HL-60 (cell line): ENCODE results near the gene SNX3.

ENCODE experiments used
- DNase-seq, 2 experiments: peaks; one replicate each; pipeline ENCODE4 v3.0.0-alpha.2; 2010 to 2020; ENCODE audit warnings: low read depth in 1 of 2, low spot score in 1 of 2
- H3K27ac ChIP-seq: fragments of 250-450 bp; sonication (Bioruptor Pico); replicated peaks from 2 replicates; pipeline ENCODE4 v1.5.1; 2020; ENCODE audit warnings: mild to moderate bottlenecking, moderate library complexity
- H3K27me3 ChIP-seq: fragments of 250-450 bp; sonication (Bioruptor Pico); 2 replicates; pipeline ENCODE4 v1.5.1; 2021; ENCODE audit warnings: mild to moderate bottlenecking, moderate library complexity; ENCODE audit not compliant: insufficient read depth, poor library complexity, severe bottlenecking
- H3K4me3 ChIP-seq: replicated peaks from 2 replicates; pipeline ENCODE4 v1.5.1; 2011; ENCODE audit warnings: mild to moderate bottlenecking, control low read depth, low read length; ENCODE audit not compliant: insufficient read depth
- GABPA ChIP-seq: IDR thresholded peaks from 2 replicates; pipeline ENCODE4 v1.6.1; 2012; ENCODE audit warnings: low read depth
- POLR2AphosphoS5 ChIP-seq: IDR thresholded peaks from 2 replicates; pipeline ENCODE4 v1.6.1; 2012; ENCODE audit warnings: low read depth
- SPI1 ChIP-seq: IDR thresholded peaks from 2 replicates; pipeline ENCODE4 v1.6.1; 2012; ENCODE audit warnings: low read depth, mild to moderate bottlenecking, borderline replicate concordance
- TF ChIP-seq, protein P1 (sequence below): IDR thresholded peaks from 2 replicates; pipeline ENCODE4 v1.6.1; 2012; ENCODE audit warnings: low read depth; ENCODE audit not compliant: insufficient replicate concordance
- TF ChIP-seq, protein P2 (sequence below): IDR thresholded peaks from one replicate; pipeline ENCODE4 v1.5.1; 2011; ENCODE audit warnings: low read length, control low read depth, inconsistent platforms; ENCODE audit not compliant: insufficient read depth

Gene SNX3

DNA sequence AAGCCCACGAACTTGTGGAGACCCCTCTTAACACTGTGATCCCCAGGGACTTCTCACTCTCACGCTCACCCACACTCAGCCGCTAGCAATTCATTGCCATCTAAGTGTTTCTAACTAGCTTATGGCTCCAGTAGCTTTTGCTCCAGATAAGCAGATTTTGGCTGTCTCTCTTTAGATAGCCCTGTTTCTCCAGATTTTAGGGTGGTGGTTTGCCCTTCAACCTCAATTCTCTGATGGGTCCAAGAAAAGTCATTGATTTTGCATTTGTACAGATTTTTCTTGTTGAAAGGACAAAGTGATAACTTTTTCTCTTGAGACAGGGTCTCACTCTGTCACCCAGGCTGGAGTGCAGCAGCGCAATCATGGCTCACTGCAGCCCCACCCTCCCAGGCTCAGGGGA lies 53.8 kb downstream of the SNX3 start:
- Histone ChIP-seq H3K4me3 (no peak overlapping the region), H3K27ac (no peak overlapping the region), H3K27me3 (no peaks in the 10 kb centered on the region)
- no peak for DNase-seq
- TF ChIP-seq, protein P1, sequence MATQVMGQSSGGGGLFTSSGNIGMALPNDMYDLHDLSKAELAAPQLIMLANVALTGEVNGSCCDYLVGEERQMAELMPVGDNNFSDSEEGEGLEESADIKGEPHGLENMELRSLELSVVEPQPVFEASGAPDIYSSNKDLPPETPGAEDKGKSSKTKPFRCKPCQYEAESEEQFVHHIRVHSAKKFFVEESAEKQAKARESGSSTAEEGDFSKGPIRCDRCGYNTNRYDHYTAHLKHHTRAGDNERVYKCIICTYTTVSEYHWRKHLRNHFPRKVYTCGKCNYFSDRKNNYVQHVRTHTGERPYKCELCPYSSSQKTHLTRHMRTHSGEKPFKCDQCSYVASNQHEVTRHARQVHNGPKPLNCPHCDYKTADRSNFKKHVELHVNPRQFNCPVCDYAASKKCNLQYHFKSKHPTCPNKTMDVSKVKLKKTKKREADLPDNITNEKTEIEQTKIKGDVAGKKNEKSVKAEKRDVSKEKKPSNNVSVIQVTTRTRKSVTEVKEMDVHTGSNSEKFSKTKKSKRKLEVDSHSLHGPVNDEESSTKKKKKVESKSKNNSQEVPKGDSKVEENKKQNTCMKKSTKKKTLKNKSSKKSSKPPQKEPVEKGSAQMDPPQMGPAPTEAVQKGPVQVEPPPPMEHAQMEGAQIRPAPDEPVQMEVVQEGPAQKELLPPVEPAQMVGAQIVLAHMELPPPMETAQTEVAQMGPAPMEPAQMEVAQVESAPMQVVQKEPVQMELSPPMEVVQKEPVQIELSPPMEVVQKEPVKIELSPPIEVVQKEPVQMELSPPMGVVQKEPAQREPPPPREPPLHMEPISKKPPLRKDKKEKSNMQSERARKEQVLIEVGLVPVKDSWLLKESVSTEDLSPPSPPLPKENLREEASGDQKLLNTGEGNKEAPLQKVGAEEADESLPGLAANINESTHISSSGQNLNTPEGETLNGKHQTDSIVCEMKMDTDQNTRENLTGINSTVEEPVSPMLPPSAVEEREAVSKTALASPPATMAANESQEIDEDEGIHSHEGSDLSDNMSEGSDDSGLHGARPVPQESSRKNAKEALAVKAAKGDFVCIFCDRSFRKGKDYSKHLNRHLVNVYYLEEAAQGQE: no peak
- no peak for TF ChIP-seq POLR2AphosphoS5
- TF ChIP-seq SPI1: no peak
- TF ChIP-seq, protein P2, sequence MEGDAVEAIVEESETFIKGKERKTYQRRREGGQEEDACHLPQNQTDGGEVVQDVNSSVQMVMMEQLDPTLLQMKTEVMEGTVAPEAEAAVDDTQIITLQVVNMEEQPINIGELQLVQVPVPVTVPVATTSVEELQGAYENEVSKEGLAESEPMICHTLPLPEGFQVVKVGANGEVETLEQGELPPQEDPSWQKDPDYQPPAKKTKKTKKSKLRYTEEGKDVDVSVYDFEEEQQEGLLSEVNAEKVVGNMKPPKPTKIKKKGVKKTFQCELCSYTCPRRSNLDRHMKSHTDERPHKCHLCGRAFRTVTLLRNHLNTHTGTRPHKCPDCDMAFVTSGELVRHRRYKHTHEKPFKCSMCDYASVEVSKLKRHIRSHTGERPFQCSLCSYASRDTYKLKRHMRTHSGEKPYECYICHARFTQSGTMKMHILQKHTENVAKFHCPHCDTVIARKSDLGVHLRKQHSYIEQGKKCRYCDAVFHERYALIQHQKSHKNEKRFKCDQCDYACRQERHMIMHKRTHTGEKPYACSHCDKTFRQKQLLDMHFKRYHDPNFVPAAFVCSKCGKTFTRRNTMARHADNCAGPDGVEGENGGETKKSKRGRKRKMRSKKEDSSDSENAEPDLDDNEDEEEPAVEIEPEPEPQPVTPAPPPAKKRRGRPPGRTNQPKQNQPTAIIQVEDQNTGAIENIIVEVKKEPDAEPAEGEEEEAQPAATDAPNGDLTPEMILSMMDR: no peak
- TF ChIP-seq GABPA: no peak

DNA sequence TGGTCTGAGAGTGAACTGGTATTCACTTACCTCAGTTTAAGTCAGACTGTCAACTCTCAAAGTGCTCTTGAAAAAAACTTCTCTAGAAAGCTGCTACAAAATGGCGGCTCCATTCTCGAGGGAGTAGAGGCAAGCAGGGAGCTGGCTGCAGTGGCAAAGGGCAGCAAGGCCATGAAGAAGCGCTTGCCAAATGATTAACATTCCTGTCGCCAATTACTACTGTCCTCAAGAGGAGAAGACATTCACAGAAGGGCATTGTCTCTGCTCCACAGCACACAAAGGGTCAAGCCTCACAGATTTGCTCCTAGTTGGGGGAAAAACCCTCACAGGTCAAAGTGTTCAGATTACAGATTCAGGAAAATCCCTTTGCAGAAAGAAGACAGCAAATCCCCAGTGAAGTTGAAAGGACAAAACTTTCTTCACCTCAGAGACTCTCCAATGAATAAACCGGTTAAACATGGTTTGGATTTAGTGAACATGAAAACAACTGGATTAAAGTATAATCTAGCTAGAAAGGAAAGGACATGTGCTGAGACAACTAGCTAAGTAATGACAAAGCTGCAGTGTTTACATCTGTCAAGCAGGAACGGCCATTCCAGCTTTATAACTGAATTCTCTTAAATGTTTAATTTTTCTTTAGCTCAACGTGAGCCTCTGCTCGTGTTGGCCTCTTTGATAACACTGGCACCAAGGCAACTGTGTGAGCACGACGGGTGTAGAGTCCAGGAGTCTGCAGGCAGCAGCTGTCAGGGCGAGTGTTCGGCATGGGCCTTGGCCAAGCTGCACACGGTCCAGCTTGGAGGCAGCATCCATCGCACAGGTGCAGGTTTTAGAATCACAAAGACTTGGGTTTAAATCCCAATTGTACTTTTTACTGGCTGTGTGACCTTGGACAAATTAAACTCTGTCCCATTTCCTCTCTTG lies 57.4 kb downstream of the SNX3 start:
- Histone ChIP-seq H3K4me3 (no peak overlapping the region), H3K27ac (no peak overlapping the region), H3K27me3 (no peaks in the 10 kb centered on the region)
- TF ChIP-seq POLR2AphosphoS5 (no peak), GABPA (no peak), SPI1 (no peak)
- TF ChIP-seq, protein P2: no peak
- TF ChIP-seq, protein P1: no peak
- DNase-seq: no peak

DNA sequence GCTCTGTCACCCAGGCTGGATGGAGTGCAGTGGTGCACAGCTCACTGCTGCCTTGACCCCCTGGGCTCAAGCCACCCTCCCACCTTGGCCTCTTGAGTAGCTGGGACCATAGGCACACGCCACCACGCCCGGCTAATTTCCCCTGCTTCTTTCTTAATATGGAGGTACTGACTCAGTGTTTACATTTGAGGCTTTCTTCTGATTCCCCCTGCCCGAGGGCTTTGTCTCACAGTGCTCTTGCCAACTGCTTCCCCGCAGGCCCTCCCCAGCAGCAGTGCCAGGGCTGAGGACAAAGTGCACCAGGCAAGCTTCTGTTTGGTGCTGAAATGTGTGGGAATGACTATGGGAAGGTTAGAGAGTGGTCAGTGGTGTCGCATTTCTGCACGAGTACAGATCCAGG lies 60.2 kb downstream of the SNX3 start:
- Histone ChIP-seq H3K27ac (no peak overlapping the region), H3K27me3 (no peaks in the 10 kb centered on the region), H3K4me3 (no peak overlapping the region)
- no peak for DNase-seq
- TF ChIP-seq, protein P2: no peak
- TF ChIP-seq, protein P1: no peak
- TF ChIP-seq GABPA (no peak), SPI1 (no peak), POLR2AphosphoS5 (no peak)
